Thyroid gland (tissue), 4 donors: Measurements from ENCODE around the gene ABAT. TPM values are rescaled to one million over a fixed set of nuclear protein-coding genes. Genes with fewer than 3 reads are reported as not detected.
"Not testable (repeated sequence)": the region's sequence is repeated elsewhere in the genome, so short reads cannot be mapped to it uniquely, and the experiment has no call there.

Experiments used
- DNase-seq, 2 donors: peaks; one replicate each; pipeline ENCODE4 v3.0.0-alpha.2; 2019
- H3K27ac ChIP-seq, 3 donors: fragments of 200-600 bp; sonication (generic); 1 replicate in 2 of 3; 2 replicates in 1 of 3; pipeline ENCODE4 v1.5.1; 2016 to 2019; ENCODE audit warnings: mild to moderate bottlenecking in 1 of 3, moderate library complexity in 1 of 3
- H3K27me3 ChIP-seq: fragments of 200-600 bp; sonication (generic); one replicate; pipeline ENCODE4 v1.5.1; 2019
- H3K36me3 ChIP-seq, 2 donors: fragments of 200-600 bp; sonication (generic); one replicate each; pipeline ENCODE4 v1.5.1; 2016 to 2019
- H3K4me1 ChIP-seq, 2 donors: fragments of 200-600 bp; sonication (generic); one replicate each; pipeline ENCODE4 v1.5.1; 2017 to 2019
- H3K4me3 ChIP-seq, 3 donors: fragments of 200-600 bp; sonication (generic); replicated peaks in 1 of 3; 1 replicate in 2 of 3; 2 replicates in 1 of 3; pipeline ENCODE4 v1.5.1; 2016; ENCODE audit warnings: mild to moderate bottlenecking in 1 of 3
- H3K9me3 ChIP-seq: fragments of 200-600 bp; sonication (generic); one replicate; pipeline ENCODE4 v1.5.1; 2017
- POLR2A ChIP-seq, 2 donors: fragments of 450-650 bp; IDR thresholded peaks; one replicate each; pipeline ENCODE4 v1.6.1; 2017; ENCODE audit warnings: antibody characterized with exemption in 2 of 2, mild to moderate bottlenecking in 2 of 2, moderate library complexity in 1 of 2
- WGBS, 2 donors: methylation state at CpG; one replicate each; pipeline ENCODE4 v1.1.5; 2017; 5-methylcytosine and 5-hydroxymethylcytosine counted together
- intact Hi-C: fragments of 100-400 bp; cut with DNase I; formaldehyde crosslinking; loops from one replicate; pipeline ENCODE4 v1.15.1; 2023
- total RNA-seq, 4 donors: library from RNA; depleted of rRNA; stranded (reverse); fragments of >200 nt; gene quantifications; one replicate each; pipeline ENCODE4 v1.2.3, GENCODE V29; 2016
- TF ChIP-seq, protein P1 (sequence below), 6 experiments: fragments of 200-600 bp in 3 of 6; fragments of 450-650 bp in 3 of 6; sonication (generic) in 3 of 6; IDR thresholded peaks; one replicate each; pipeline ENCODE4 v1.5.1; 2016 to 2019; ENCODE audit warnings: antibody characterized with exemption in 6 of 6, mild to moderate bottlenecking in 2 of 6, inconsistent platforms in 1 of 6, moderate library complexity in 1 of 6

Gene ABAT
- total RNA-seq, 4 donors from 2014 or later, result 10.9 to 53.7 (median 35.9) TPM

DNA sequence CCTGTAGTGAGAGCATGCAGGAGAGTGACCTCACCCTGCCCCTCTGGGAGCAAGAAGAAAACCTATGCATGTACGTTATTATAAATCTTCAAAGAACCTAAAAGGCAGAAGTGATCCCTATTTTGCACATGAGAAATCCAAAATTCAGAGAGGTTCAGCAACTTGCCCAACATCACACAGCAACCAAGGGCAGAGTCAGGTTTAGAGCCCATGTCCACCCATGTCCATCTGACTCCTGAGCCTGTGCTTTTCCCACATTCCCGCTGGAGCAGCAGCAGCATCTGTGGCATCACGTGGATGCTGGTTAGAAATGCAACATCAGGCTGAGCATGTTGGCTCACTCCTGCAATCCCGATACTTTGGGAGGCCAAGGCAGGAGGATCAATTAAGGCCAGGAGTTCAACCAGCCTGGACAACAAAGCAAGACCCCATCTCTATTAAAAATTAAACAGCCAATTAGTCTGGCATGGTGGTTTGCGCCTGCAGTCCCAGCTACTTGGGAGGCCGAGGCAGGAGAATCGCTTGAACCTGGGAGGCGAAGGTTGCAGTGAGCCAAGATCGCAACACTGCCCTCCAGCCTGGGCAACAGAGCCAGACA is 26.6 kb upstream of the ABAT start:
- H3K36me3 ChIP-seq, result peaks cover 37 to 45% of the 10 kb centered on the region in 2 donors
- TF ChIP-seq, protein P1, sequence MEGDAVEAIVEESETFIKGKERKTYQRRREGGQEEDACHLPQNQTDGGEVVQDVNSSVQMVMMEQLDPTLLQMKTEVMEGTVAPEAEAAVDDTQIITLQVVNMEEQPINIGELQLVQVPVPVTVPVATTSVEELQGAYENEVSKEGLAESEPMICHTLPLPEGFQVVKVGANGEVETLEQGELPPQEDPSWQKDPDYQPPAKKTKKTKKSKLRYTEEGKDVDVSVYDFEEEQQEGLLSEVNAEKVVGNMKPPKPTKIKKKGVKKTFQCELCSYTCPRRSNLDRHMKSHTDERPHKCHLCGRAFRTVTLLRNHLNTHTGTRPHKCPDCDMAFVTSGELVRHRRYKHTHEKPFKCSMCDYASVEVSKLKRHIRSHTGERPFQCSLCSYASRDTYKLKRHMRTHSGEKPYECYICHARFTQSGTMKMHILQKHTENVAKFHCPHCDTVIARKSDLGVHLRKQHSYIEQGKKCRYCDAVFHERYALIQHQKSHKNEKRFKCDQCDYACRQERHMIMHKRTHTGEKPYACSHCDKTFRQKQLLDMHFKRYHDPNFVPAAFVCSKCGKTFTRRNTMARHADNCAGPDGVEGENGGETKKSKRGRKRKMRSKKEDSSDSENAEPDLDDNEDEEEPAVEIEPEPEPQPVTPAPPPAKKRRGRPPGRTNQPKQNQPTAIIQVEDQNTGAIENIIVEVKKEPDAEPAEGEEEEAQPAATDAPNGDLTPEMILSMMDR (IDR thresholded peaks at IDR 0.05), result no peak
- no peak for TF ChIP-seq POLR2A (IDR thresholded peaks at IDR 0.05)
- no peaks in the 10 kb centered on the region for H3K9me3 ChIP-seq
- H3K4me3 ChIP-seq, result no peak overlapping the region
- no peaks in the 10 kb centered on the region for H3K27me3 ChIP-seq
- no peaks in the 10 kb centered on the region for H3K4me1 ChIP-seq
- no peak for DNase-seq
- 77 to 86% methylated on average over 8 to 9 of the region's 9 CpGs for WGBS, 2 donors
- intact Hi-C loops, result loop anchor here (10.0 kb wide), 1 partner anchor 73 kb away; no protein-coding TSS in a partner anchor
- no peak overlapping the region for H3K27ac ChIP-seq

DNA sequence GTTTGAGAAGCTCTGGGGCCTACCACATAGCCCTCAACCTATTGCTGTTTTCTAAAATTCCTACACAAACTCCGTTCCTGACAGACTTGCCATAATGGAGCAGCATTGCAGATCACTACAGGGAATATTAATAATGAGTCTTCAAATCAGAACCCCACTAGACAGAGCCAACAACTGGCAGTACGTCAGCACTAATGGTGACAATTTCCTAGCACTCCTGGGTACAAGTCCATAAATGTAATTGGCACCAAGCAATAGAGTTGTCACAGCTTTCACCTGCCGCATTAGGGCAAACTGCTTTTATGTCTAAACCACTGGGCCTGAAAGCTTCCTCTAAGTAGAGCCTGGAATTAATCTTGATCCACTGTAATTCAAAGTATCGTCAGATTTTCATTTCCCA is 25.5 kb upstream of the ABAT start:
- Histone ChIP-seq H3K4me1 (no peaks in the 10 kb centered on the region), H3K36me3 (peaks cover 30 to 37% of the 10 kb centered on the region in 2 donors), H3K9me3 (no peaks in the 10 kb centered on the region), H3K27me3 (no peaks in the 10 kb centered on the region), H3K27ac (no peak overlapping the region), H3K4me3 (no peak overlapping the region)
- TF ChIP-seq, protein P1 (IDR thresholded peaks at IDR 0.05), result no peak
- TF ChIP-seq POLR2A (IDR thresholded peaks at IDR 0.05), result no peak
- no peak for DNase-seq
- intact Hi-C loops, result loop anchor here (10.0 kb wide), 1 partner anchor 74 kb away; no protein-coding TSS in a partner anchor
- 93 to 96% methylated on average over 4 of the region's 4 CpGs for WGBS, 2 donors

DNA sequence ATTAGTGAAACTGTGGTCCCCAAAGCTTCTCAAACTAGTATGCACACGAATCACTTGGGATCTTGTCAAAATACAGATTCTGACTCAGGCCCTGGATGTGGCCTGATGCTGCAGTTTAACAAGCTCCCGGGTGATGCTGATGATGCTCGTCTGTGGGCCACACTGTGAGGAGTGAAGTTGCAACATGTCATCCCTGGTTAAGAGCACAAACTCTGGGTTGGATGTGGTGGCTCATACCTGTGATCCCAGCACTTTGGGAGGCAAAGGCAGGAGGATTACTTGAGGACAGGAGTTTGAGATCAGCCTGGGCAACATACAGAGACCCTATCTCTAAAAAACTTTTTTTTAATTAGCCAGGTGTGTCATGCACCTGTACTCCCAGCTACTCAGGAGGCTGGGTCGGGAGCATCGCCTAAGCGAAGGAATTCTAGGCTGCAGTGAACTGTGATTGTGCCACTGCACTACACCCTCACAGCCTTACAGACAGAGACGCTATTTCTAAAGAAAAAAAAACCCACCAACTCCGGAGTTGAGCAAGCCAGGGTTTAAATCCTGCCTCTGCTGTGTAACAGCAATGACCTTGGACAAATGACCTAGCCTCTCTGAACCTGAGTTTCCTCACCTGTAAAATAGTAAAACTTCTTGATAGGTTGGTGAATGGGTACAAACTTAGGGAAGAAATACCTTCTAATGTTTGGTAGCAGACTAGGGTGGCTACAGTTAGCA is 24.4 kb upstream of the ABAT start:
- 79 to 81% methylated on average over 8 of the region's 8 CpGs for WGBS, 2 donors
- intact Hi-C loops, result loop anchor here (10.0 kb wide), 1 partner anchor 75 kb away; no protein-coding TSS in a partner anchor
- Histone ChIP-seq H3K27ac (no peak overlapping the region), H3K27me3 (no peaks in the 10 kb centered on the region), H3K4me1 (no peaks in the 10 kb centered on the region), H3K4me3 (no peak overlapping the region), H3K9me3 (no peaks in the 10 kb centered on the region), H3K36me3 (peaks cover 20 to 26% of the 10 kb centered on the region in 2 donors)
- no peak for DNase-seq
- TF ChIP-seq, protein P1 (IDR thresholded peaks at IDR 0.05), result no peak
- TF ChIP-seq POLR2A (IDR thresholded peaks at IDR 0.05), result no peak

DNA sequence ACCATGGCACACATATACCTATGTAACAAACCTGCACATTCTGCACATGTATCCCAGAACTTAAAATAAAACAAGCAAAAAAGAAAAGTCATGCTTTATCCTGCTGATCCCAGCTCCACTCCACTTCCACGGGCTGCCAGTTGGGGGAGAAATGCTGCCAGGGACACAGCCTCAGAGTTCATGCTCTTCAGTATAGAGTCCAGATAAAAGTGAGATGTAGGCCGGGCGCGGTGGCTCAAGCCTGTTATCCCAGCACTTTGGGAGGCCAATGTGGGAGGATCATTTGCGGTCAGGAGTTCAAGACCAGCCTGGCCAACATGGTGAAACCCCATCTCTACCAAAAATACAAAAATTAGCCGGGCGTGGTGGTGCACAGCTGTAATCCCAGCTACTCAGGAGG is 22.5 kb upstream of the ABAT start:
- TF ChIP-seq, protein P1 (IDR thresholded peaks at IDR 0.05), result peak in 1 of 6 experiments; percentile 9
- H3K4me1 ChIP-seq, intact Hi-C loops, H3K27ac ChIP-seq, H3K4me3 ChIP-seq, H3K9me3 ChIP-seq, DNase-seq, H3K27me3 ChIP-seq: not testable (repeated sequence)
- 60 to 63% methylated on average over 6 to 7 of the region's 7 CpGs for WGBS, 2 donors
- H3K36me3 ChIP-seq, result peaks cover 9 to 11% of the 10 kb centered on the region in 2 donors

DNA sequence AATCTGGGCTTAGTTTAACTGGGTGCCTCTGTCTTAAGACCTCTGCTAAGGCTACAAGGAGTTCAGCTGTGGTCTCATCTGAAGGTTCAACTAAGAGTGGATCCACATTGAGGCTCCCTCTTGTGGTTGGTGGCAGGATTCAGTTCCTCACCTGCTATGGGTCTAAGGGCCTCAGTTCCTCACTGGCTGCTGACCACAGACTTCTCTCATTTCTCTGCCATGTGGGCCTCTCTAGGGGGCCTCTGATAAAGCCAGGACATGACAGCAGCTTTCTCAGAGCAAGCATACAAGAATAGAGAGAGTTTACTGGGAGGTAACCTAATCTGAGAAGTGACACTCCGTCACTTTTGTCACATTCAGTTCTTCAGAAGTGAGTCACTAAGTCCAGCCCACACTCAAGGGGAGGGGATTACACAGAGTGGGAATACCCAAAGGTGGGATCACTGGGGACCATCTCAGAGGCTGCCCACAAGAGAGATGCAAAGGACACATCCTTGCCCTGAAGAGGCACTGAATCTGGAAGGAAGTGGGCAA is 19.2 kb upstream of the ABAT start:
- WGBS, 2 donors, result 92 to 95% methylated on average over 1 of the region's 1 CpG
- Histone ChIP-seq H3K27ac (no peak overlapping the region), H3K4me3 (no peak overlapping the region), H3K9me3 (no peaks in the 10 kb centered on the region), H3K36me3 (no peaks in the 10 kb centered on the region), H3K4me1 (no peaks in the 10 kb centered on the region), H3K27me3 (no peaks in the 10 kb centered on the region)
- no peak for DNase-seq
- intact Hi-C loops, result loop anchor here (5.0 kb wide), 2 partner anchors 142 to 227 kb away; partner anchors contain the start of genes LITAFD, PMM2 and TMEM186
- TF ChIP-seq, protein P1 (IDR thresholded peaks at IDR 0.05), result peak in 2 of 6 experiments; percentile 12 to 28
- TF ChIP-seq POLR2A (IDR thresholded peaks at IDR 0.05), result no peak
